Left ventricle myocardium inferior (tissue), 1 donor: Measurements from ENCODE around the gene IGSF1. TPM values are rescaled to one million over a fixed set of nuclear protein-coding genes. Genes with fewer than 3 reads are reported as not detected.

ENCODE experiments used
- DNase-seq: peaks from one replicate; pipeline ENCODE4 v3.0.0-alpha.2; 2020
- H3K27ac ChIP-seq: fragments of 200-600 bp; replicated peaks from 2 replicates; pipeline ENCODE4 v1.8.0; 2021
- H3K27me3 ChIP-seq: fragments of 200-600 bp; 2 replicates; pipeline ENCODE4 v1.8.0; 2021; ENCODE audit warnings: low read depth
- H3K36me3 ChIP-seq: fragments of 200-600 bp; 2 replicates; pipeline ENCODE4 v1.8.0; 2021
- H3K4me1 ChIP-seq: fragments of 200-600 bp; 2 replicates; pipeline ENCODE4 v1.8.0; 2021
- H3K4me3 ChIP-seq: fragments of 200-600 bp; 2 replicates; pipeline ENCODE4 v1.8.0; 2021; ENCODE audit warnings: mild to moderate bottlenecking, moderate library complexity
- H3K9me3 ChIP-seq: fragments of 200-600 bp; replicated peaks from 2 replicates; pipeline ENCODE4 v1.8.0; 2021
- CTCF ChIP-seq: fragments of 200-600 bp; IDR thresholded peaks from 2 replicates; pipeline ENCODE4 v1.8.0; 2021; ENCODE audit warnings: antibody characterized with exemption, mild to moderate bottlenecking, borderline replicate concordance
- intact Hi-C: fragments of 100-400 bp; cut with micrococcal nuclease; formaldehyde crosslinking; loops from one replicate; pipeline ENCODE4 v1.11.0; 2022
- total RNA-seq: library from RNA; stranded (reverse); fragmentation: NEBNext Ultra II Directional; extraction: Animal tissue kit (Norgen Biotek cat#: 25700); gene quantifications from one replicate; pipeline ENCODE4 v1.2.1, GENCODE V29; 2021
- donor health status: DM: no; HTN: yes; CAD: no; lungs with severe emphysema.

IGSF1 gene
- total RNA-seq, 1 donor from 2014 or later = 2.4 TPM

DNA sequence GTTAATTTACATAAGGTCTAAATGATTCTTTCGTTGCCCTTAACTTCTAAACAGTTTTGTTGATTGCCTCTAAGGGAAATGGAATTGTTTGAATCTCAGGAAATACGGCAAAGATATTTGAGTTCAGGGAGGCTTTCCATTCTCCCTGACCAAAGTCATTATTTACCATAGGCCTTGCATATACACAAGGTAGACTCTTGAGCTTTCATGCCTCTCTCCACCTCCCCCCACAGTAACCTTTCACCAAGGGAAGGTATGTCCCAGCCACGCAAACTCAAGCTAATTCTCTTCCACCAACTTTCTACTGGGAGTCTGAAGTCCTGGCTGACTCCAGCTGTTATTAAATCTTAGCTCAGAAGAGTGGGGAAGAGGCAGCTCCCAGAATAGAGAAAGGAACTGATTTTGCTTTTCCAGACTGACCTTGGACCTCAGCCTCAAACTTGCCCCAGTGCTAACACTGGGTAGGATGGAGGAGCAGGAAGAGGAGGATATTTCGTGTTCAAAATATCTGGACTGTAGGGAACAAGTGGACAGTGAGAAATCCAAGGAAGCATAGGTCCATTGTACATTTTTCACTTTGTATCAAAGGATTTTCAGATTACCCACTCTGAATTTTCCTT lies 1.4 kb downstream of the IGSF1 start:
- H3K9me3 ChIP-seq = no peaks in the 10 kb centered on the region
- H3K4me1 ChIP-seq = no peaks in the 10 kb centered on the region
- no peak overlapping the region for H3K27ac ChIP-seq
- no peak for TF ChIP-seq CTCF
- H3K4me3 ChIP-seq = no peak overlapping the region
- H3K27me3 ChIP-seq = no peaks in the 10 kb centered on the region
- intact Hi-C loops = no loop called here
- DNase-seq = no peak
- no peaks in the 10 kb centered on the region for H3K36me3 ChIP-seq

DNA sequence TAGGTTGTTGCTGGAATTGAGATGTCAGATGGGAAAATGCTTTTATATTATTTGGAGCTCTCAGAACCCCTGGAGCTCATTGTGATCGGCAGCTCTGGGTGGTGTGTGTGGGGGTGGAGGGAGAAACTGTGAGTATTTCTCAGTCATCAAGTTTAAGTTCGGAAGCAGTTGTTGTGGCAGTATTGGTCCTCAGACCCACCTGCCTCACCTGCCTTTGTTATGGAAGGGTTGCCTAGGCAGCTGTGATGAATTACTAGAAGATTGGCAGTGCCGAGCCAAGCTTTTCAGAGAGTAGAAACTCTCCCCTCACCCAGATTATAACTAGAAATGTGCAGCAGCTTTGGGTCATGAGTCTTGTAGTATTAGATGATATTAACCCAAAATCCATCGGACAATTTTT lies 9.5 kb downstream of the IGSF1 start:
- no peak for DNase-seq
- TF ChIP-seq CTCF = no peak
- H3K4me3 ChIP-seq = no peak overlapping the region
- intact Hi-C loops = no loop called here
- no peaks in the 10 kb centered on the region for H3K9me3 ChIP-seq
- no peaks in the 10 kb centered on the region for H3K27me3 ChIP-seq
- no peaks in the 10 kb centered on the region for H3K36me3 ChIP-seq
- no peaks in the 10 kb centered on the region for H3K4me1 ChIP-seq
- H3K27ac ChIP-seq = no peak overlapping the region

- Histone ChIP-seq H3K9me3 (no peaks in the 10 kb centered on the region), H3K4me3 (no peak overlapping the region), H3K36me3 (no peaks in the 10 kb centered on the region), H3K27me3 (no peaks in the 10 kb centered on the region), H3K4me1 (no peaks in the 10 kb centered on the region), H3K27ac (no peak overlapping the region)
- intact Hi-C loops = no loop called here
- TF ChIP-seq CTCF = no peak
- DNase-seq = no peak
Observed at GRCh38 chrX:131279197-131279596, 9.9 kb downstream of the IGSF1 start.

- no peak for DNase-seq
- no peak for TF ChIP-seq CTCF
- no peak overlapping the region for H3K4me3 ChIP-seq
Observed at GRCh38 chrX:131277543-131278136, 11.5 kb downstream of the IGSF1 start.

DNA sequence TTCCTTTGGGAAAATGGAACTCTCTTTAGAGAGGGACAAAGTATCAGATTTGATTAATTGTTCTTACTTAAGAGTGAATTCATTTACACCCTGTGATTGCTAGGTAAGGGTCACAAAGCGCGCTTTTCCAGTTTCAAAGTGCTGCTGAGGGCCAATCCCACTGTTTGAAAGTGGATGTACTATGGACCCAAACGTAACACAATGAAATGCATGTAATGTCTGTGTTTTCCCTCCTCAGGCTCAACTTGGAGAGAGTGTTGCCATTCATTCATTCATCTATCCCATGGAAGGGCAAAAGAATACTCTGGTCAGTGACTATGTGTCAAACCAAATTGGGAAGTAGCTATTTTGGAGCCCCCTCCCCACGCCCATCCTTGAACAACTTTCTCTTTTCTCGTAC lies 16.1 kb downstream of the IGSF1 start:
- no peak overlapping the region for H3K4me3 ChIP-seq
- no peaks in the 10 kb centered on the region for H3K27me3 ChIP-seq
- no peak overlapping the region for H3K27ac ChIP-seq
- DNase-seq = no peak
- no peak for TF ChIP-seq CTCF
- no peaks in the 10 kb centered on the region for H3K4me1 ChIP-seq
- H3K36me3 ChIP-seq = no peaks in the 10 kb centered on the region
- intact Hi-C loops = no loop called here
- H3K9me3 ChIP-seq = no peaks in the 10 kb centered on the region

More at GRCh38 chrX:131277543-131278136, 11.5 kb downstream of the IGSF1 start:
- H3K9me3 ChIP-seq = no peaks in the 10 kb centered on the region
- intact Hi-C loops = no loop called here
- no peaks in the 10 kb centered on the region for H3K27me3 ChIP-seq
- no peaks in the 10 kb centered on the region for H3K4me1 ChIP-seq
- no peaks in the 10 kb centered on the region for H3K36me3 ChIP-seq
- H3K27ac ChIP-seq = no peak overlapping the region
